GM12891 (cell line): ENCODE results near the gene THSD7B.

Experiments
- PAX5 ChIP-seq: IDR thresholded peaks from 2 replicates; pipeline ENCODE4 v1.6.1; 2011; ENCODE audit warnings: low read length, moderate library complexity, mild to moderate bottlenecking; ENCODE audit not compliant: insufficient read depth, severe bottlenecking
- POLR2A ChIP-seq: IDR thresholded peaks from 2 replicates; pipeline ENCODE4 v1.6.1; 2011; ENCODE audit warnings: low read depth, low read length, control low read depth
- POLR2AphosphoS5 ChIP-seq: IDR thresholded peaks from 2 replicates; pipeline ENCODE4 v1.6.1; 2011; ENCODE audit warnings: low read depth, low read length, control low read depth
- POU2F2 ChIP-seq: IDR thresholded peaks from 2 replicates; pipeline ENCODE4 v1.6.1; 2011; ENCODE audit warnings: low read depth, mild to moderate bottlenecking, control low read depth, low read length, moderate library complexity
- SPI1 ChIP-seq: IDR thresholded peaks from 2 replicates; pipeline ENCODE4 v1.6.1; 2011; ENCODE audit warnings: low read depth, low read length, control low read depth
- TAF1 ChIP-seq: IDR thresholded peaks from 2 replicates; pipeline ENCODE4 v1.6.1; 2011; ENCODE audit warnings: low read depth, low read length, control low read depth

DNA sequence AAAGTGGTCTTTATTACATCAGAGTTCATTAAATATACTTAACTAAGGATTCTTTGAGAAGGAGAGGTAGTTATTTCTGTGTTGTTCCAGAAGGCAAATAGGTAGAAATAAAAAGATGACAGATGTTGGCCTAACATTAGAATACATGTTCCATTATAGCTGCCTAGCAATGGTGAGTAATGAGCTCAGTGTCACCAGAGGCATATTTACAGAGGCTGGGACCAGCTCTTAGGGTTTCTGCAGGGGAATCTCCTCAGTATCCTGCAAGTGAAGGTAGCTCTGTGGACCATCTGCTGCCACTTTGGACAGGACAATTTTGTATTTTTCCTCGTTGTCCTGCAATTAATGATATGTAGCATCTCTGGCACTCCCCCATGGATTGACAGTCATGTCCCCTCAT, 416.0 kb downstream of the THSD7B start:
- TF ChIP-seq POLR2A (no peak), TAF1 (no peak), POLR2AphosphoS5 (no peak), POU2F2 (no peak), SPI1 (no peak), PAX5 (no peak)
